Neuronal stem cell (in vitro differentiated cells): ENCODE measurements around the gene HIC1.

ENCODE experiments used
- DNase-seq: peaks from one replicate; pipeline ENCODE4 v3.0.0-alpha.2; 2013; ENCODE audit warnings: low spot score
- H2AFZ ChIP-seq: one replicate; pipeline ENCODE4 v1.6.1; 2013; ENCODE audit warnings: mild to moderate bottlenecking, low read length, inconsistent platforms
- H2AK5ac ChIP-seq: 2 replicates; pipeline ENCODE4 v1.6.1; 2013; ENCODE audit warnings: low read depth, mild to moderate bottlenecking, inconsistent platforms, low read length, moderate library complexity, mixed read lengths
- H2BK120ac ChIP-seq: 2 replicates; pipeline ENCODE4 v1.6.1; 2013; ENCODE audit warnings: low read depth, mild to moderate bottlenecking, inconsistent platforms, low read length, moderate library complexity, mixed read lengths
- H2BK12ac ChIP-seq: one replicate; pipeline ENCODE4 v1.6.1; 2013; ENCODE audit warnings: low read length, inconsistent platforms
- H2BK15ac ChIP-seq: 2 replicates; pipeline ENCODE4 v1.6.1; 2013; ENCODE audit warnings: mild to moderate bottlenecking, low read length, inconsistent platforms, mixed read lengths
- H2BK5ac ChIP-seq: one replicate; pipeline ENCODE4 v1.6.1; 2013; ENCODE audit warnings: inconsistent platforms, mild to moderate bottlenecking, low read length, moderate library complexity
- H3K14ac ChIP-seq: one replicate; pipeline ENCODE4 v1.6.1; 2013; ENCODE audit warnings: low read length, inconsistent platforms
- H3K18ac ChIP-seq: 2 replicates; pipeline ENCODE4 v1.6.1; 2013; ENCODE audit warnings: low read length, inconsistent platforms
- H3K23ac ChIP-seq: 2 replicates; pipeline ENCODE4 v1.6.1; 2013; ENCODE audit warnings: low read depth, mild to moderate bottlenecking, mixed read lengths, low read length, inconsistent platforms; ENCODE audit not compliant: poor library complexity
- H3K27ac ChIP-seq: replicated peaks from 3 replicates; pipeline ENCODE4 v1.5.1; 2013; ENCODE audit warnings: low read length, inconsistent platforms
- H3K27me3 ChIP-seq, 3 experiments: 2 replicates each; pipeline ENCODE4 v1.6.1; 2013; ENCODE audit warnings: low read length in 3 of 3, mild to moderate bottlenecking in 2 of 3, inconsistent platforms in 1 of 3, low read depth in 1 of 3, mixed read lengths in 1 of 3, moderate library complexity in 1 of 3; ENCODE audit not compliant: control insufficient read depth in 3 of 3, insufficient read depth in 3 of 3
- H3K36me3 ChIP-seq, 2 donors: replicated peaks in 1 of 2; 2 replicates each; pipeline ENCODE4 v1.6.1; 2013; ENCODE audit warnings: low read length in 2 of 2; ENCODE audit not compliant: control insufficient read depth in 2 of 2, insufficient read depth in 2 of 2
- H3K4ac ChIP-seq: 2 replicates; pipeline ENCODE4 v1.6.1; 2013; ENCODE audit warnings: inconsistent platforms, mild to moderate bottlenecking, low read length, moderate library complexity
- H3K4me1 ChIP-seq, 2 donors: 1 replicate in 1 of 2; 2 replicates in 1 of 2; pipeline ENCODE4 v1.6.1; 2013; ENCODE audit warnings: low read length in 2 of 2, low read depth in 1 of 2; ENCODE audit not compliant: control insufficient read depth in 2 of 2, insufficient read depth in 1 of 2
- H3K4me2 ChIP-seq: one replicate; pipeline ENCODE4 v1.6.1; 2013; ENCODE audit warnings: mild to moderate bottlenecking, low read length, inconsistent platforms; ENCODE audit not compliant: insufficient read depth, poor library complexity, severe bottlenecking
- H3K4me3 ChIP-seq, 2 donors: 2 replicates each; pipeline ENCODE4 v1.5.1; 2013; ENCODE audit warnings: low read length in 2 of 2, mild to moderate bottlenecking in 2 of 2, inconsistent platforms in 1 of 2, moderate library complexity in 1 of 2
- H3K79me1 ChIP-seq: one replicate; pipeline ENCODE4 v1.6.1; 2013; ENCODE audit warnings: low read depth, mild to moderate bottlenecking, inconsistent platforms, low read length, moderate library complexity
- H3K9ac ChIP-seq: one replicate; pipeline ENCODE4 v1.6.1; 2013; ENCODE audit warnings: mild to moderate bottlenecking, low read depth, low read length, inconsistent platforms; ENCODE audit not compliant: poor library complexity
- H3K9me3 ChIP-seq, 2 donors: replicated peaks in 1 of 2; 2 replicates each; pipeline versions ENCODE3 to v1.6.1; 2013; ENCODE audit warnings: low read length in 2 of 2, mild to moderate bottlenecking in 2 of 2, inconsistent platforms in 1 of 2, low read depth in 1 of 2, mixed read lengths in 1 of 2, moderate library complexity in 1 of 2; ENCODE audit not compliant: control insufficient read depth in 2 of 2, insufficient read depth in 1 of 2
- H4K8ac ChIP-seq: one replicate; pipeline ENCODE4 v1.6.1; 2013; ENCODE audit warnings: low read depth, mild to moderate bottlenecking, inconsistent platforms, low read length, moderate library complexity
- H4K91ac ChIP-seq: one replicate; pipeline ENCODE4 v1.6.1; 2013; ENCODE audit warnings: low read length, low read depth, mild to moderate bottlenecking, inconsistent platforms; ENCODE audit not compliant: poor library complexity
- WGBS, 2 donors: extraction: QIAGEN DNeasy Blood & Tissue Kit; methylation state at CpG; one replicate each; pipeline ENCODE4 v1.1.7; 2013; ENCODE audit warnings: missing lambda C conversion rate in 2 of 2, mixed read lengths in 1 of 2; ENCODE audit not compliant: insufficient read length in 2 of 2, insufficient replicate concordance in 1 of 2; ENCODE audit errors: extremely low coverage in 2 of 2; 5-methylcytosine and 5-hydroxymethylcytosine counted together

The HIC1 gene

DNA sequence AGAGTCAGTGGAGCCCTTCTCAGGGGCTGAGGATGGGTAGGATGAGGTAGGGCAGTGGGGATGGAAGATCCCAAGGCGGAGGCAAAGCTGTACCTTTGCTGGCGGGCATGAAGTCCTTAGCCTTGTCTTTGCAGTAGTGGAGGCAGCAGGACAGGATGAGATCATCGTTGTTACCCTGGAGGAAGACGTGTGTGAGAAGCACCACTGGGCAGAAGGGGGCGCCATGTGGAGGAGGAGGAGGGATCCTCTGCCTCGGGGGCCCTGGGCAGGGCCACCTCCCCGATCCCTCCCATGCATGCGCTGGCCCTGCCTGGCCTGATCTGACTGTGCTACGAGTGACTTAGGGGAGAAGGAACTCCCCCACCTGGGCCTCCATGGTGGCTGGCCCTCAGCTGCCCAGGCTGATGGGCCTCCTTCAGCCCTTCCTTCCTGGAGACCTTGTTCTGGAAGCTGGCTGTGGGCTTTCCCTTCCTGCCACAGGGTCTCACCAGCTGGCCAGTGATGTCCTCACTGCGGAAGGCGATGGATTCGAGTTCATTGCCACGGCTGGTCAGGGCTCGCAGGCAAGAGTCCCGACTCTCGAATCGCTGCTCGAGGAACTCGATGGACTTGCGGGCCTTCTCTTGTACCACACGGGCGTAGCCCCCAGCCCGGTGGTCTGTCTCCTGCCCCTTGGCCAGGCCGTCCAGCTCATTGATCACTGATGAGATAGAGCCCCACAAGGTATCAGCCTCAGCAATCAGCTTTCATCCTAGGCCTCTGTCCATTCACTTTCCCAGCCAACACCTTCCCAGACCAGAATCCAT is 10.3 kb downstream of the HIC1 start:
- DNase-seq = no peak
- Histone ChIP-seq H2BK5ac (no peak overlapping the region), H3K23ac (peak overlapping the region; percentile 69), H3K79me1 (peaks cover 8% of the 10 kb centered on the region), H3K4me3 (no peak overlapping the region), H2AFZ (no peak overlapping the region), H4K8ac (no peak overlapping the region), H2BK12ac (no peak overlapping the region), H4K91ac (no peak overlapping the region), H3K27me3 (peaks cover 0 to 11% (median 2%) of the 10 kb centered on the region in 3 experiments), H3K4me1 (peaks cover 4 to 17% of the 10 kb centered on the region in 2 donors), H3K27ac (no peak overlapping the region), H3K9ac (peak overlapping the region; percentile 56), H2AK5ac (no peak overlapping the region), H3K14ac (no peak overlapping the region), H3K18ac (peak overlapping the region; percentile 48), H3K4ac (no peak overlapping the region), H3K9me3 (peaks cover 0 to 2% of the 10 kb centered on the region in 2 donors), H3K36me3 (peaks cover 30 to 92% of the 10 kb centered on the region in 2 donors), H3K4me2 (no peak overlapping the region), H2BK120ac (no peak overlapping the region), H2BK15ac (no peak overlapping the region)
- WGBS, 2 donors = no CpG with 5 or more reads among the region's 24 CpGs

DNA sequence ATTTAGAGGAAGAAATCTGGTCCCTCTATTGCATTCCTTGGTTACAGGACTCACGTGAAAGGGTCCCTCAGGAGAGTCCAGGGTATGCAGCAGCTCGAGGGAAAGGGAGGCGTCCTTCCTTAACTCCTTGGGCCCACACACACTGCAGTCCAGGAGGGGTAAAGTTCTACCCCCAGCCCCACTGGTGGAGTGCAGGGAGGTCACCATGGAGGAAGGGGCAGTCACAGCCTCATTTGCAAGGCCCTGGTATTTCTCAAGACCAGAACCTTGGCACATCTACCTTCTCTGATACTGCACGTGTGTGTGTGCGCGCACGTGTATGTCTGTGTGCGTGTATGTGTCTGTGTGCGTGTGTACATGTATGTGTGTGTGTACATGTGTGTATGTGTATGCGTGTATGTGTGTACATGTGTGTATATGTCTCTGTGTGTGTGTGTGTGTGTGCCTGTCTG is 11.1 kb downstream of the HIC1 start:
- Histone ChIP-seq H3K79me1 (peaks cover 8% of the 10 kb centered on the region), H3K36me3 (peaks cover 30 to 93% of the 10 kb centered on the region in 2 donors), H4K8ac (no peak overlapping the region), H3K4me1 (peaks cover 4 to 17% of the 10 kb centered on the region in 2 donors), H3K4ac (peak overlapping the region; percentile 61), H2AFZ (no peak overlapping the region), H3K23ac (no peak overlapping the region), H3K4me2 (no peak overlapping the region), H3K14ac (peak overlapping the region; percentile 47), H3K27ac (no peak overlapping the region), H2BK12ac (no peak overlapping the region), H2BK5ac (no peak overlapping the region), H3K27me3 (peaks cover 0 to 3% (median 0%) of the 10 kb centered on the region in 3 experiments), H3K9ac (peak overlapping the region; percentile 44), H2BK120ac (no peak overlapping the region), H3K9me3 (peaks cover 0 to 2% of the 10 kb centered on the region in 2 donors), H4K91ac (no peak overlapping the region), H3K18ac (no peak overlapping the region), H3K4me3 (peak overlapping the region in 1 of 2 donors; percentile 55), H2AK5ac (no peak overlapping the region), H2BK15ac (no peak overlapping the region)
- no peak for DNase-seq
- no CpG with 5 or more reads among the region's 10 CpGs for WGBS, 2 donors

DNA sequence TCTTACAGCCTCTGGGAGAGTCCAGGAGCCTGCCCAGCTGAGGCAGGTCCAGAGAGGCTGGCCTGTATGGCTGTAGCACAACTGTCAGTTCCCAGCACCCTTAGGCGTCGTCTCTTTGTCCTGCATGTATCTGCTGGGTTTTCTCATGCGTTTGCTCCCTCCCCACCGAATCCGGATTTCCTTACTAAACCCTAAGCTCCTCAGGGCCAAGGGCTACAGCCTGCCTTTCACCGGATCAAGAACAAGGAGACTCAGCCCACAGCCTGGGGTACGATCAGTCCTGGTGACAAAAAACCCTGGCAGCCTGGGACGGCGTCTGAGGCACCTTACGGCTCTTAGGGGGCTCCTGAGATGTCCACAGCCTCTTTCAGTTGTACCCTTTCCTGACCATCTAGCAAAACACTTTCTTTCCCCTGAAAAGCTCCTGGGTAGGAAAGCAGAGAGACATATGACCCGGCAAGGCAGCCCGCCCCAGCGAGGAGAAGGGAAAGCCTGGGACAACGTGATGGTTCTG is 12.2 kb downstream of the HIC1 start:
- Histone ChIP-seq H3K9me3 (peaks cover 0 to 2% of the 10 kb centered on the region in 2 donors), H3K4me3 (no peak overlapping the region), H3K18ac (no peak overlapping the region), H3K4me2 (no peak overlapping the region), H4K8ac (no peak overlapping the region), H3K27ac (no peak overlapping the region), H3K79me1 (peaks cover 5% of the 10 kb centered on the region), H2BK12ac (no peak overlapping the region), H4K91ac (no peak overlapping the region), H2AFZ (no peak overlapping the region), H3K27me3 (no peaks in the 10 kb centered on the region), H2BK120ac (no peak overlapping the region), H3K4ac (no peak overlapping the region), H2BK5ac (no peak overlapping the region), H3K23ac (no peak overlapping the region), H3K4me1 (peaks cover 4 to 17% of the 10 kb centered on the region in 2 donors), H2BK15ac (no peak overlapping the region), H3K9ac (no peak overlapping the region), H3K36me3 (peaks cover 26 to 93% of the 10 kb centered on the region in 2 donors), H2AK5ac (no peak overlapping the region), H3K14ac (no peak overlapping the region)
- DNase-seq = no peak
- no CpG with 5 or more reads among the region's 14 CpGs for WGBS, 2 donors

DNA sequence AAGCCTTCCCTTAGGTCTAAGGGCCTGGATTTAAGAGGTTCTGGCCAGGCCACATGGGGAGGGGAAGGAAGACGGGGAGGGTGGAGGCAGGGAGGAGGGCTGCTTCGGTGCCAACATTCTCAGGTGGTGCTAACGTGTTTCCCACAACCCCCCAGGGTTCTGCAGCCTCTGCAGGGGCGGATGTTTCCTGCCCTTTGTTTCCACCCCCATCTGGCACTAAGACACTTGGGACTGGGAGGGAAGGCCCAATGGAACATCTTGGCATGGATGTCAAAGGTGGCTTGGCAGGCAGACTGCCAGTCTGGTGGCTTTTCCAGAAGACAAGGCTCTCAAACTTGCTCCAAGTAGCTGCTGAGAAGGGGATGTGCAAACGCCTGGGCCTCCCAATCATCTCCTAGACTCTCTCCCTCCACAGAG is 12.7 kb downstream of the HIC1 start:
- no CpG with 5 or more reads among the region's 5 CpGs for WGBS, 2 donors
- H3K79me1 ChIP-seq = peaks cover 5% of the 10 kb centered on the region
- H2BK120ac ChIP-seq = no peak overlapping the region
- no peak overlapping the region for H2BK5ac ChIP-seq
- H2AFZ ChIP-seq = no peak overlapping the region
- H4K8ac ChIP-seq = no peak overlapping the region
- H3K14ac ChIP-seq = no peak overlapping the region
- no peak overlapping the region for H2AK5ac ChIP-seq
- no peak overlapping the region for H3K4me2 ChIP-seq
- H3K4me3 ChIP-seq = no peak overlapping the region
- H3K9me3 ChIP-seq = peaks cover 0 to 2% of the 10 kb centered on the region in 2 donors
- H4K91ac ChIP-seq = no peak overlapping the region
- H3K27ac ChIP-seq = no peak overlapping the region
- H3K23ac ChIP-seq = no peak overlapping the region
- H3K36me3 ChIP-seq = peaks cover 26 to 93% of the 10 kb centered on the region in 2 donors
- H3K18ac ChIP-seq = no peak overlapping the region
- H3K9ac ChIP-seq = no peak overlapping the region
- no peak overlapping the region for H2BK15ac ChIP-seq
- peaks cover 2 to 12% of the 10 kb centered on the region in 2 donors for H3K4me1 ChIP-seq
- H3K27me3 ChIP-seq = no peaks in the 10 kb centered on the region
- no peak overlapping the region for H2BK12ac ChIP-seq
- no peak overlapping the region for H3K4ac ChIP-seq
- no peak for DNase-seq
